ENCODE results near the gene KCNQ1.

GRCh38 chr11:2827792-2828191, 383.0 kb downstream of the KCNQ1 start:
- TF ChIP-seq, protein P1, sequence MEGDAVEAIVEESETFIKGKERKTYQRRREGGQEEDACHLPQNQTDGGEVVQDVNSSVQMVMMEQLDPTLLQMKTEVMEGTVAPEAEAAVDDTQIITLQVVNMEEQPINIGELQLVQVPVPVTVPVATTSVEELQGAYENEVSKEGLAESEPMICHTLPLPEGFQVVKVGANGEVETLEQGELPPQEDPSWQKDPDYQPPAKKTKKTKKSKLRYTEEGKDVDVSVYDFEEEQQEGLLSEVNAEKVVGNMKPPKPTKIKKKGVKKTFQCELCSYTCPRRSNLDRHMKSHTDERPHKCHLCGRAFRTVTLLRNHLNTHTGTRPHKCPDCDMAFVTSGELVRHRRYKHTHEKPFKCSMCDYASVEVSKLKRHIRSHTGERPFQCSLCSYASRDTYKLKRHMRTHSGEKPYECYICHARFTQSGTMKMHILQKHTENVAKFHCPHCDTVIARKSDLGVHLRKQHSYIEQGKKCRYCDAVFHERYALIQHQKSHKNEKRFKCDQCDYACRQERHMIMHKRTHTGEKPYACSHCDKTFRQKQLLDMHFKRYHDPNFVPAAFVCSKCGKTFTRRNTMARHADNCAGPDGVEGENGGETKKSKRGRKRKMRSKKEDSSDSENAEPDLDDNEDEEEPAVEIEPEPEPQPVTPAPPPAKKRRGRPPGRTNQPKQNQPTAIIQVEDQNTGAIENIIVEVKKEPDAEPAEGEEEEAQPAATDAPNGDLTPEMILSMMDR (IDR thresholded peaks at IDR 0.05): no peak
- TF ChIP-seq POLR2A (IDR thresholded peaks at IDR 0.05) (no peak), POLR2AphosphoS5 (IDR thresholded peaks at IDR 0.05) (no peak)
